Cardiac muscle cell (in vitro differentiated cells and primary cell): Measurements from ENCODE around the gene DCAF15. TPM values are rescaled to one million over a fixed set of nuclear protein-coding genes. Genes with fewer than 3 reads are reported as not detected.

ENCODE experiments used
- DNase-seq, 2 donors: peaks; one replicate each; pipeline versions ENCODE4 v3.0.0 to v3.0.0-alpha.2; 2010 to 2017; ENCODE audit warnings: low read depth in 1 of 2, low spot score in 1 of 2
- H3K27ac ChIP-seq: fragments of 200-600 bp; sonication (generic); 2 replicates; pipeline ENCODE4 v1.5.1; 2016
- H3K27me3 ChIP-seq: fragments of 200-600 bp; sonication (generic); 2 replicates; pipeline ENCODE4 v1.6.0; 2016; ENCODE audit warnings: control low read depth
- H3K36me3 ChIP-seq: fragments of 200-600 bp; sonication (generic); 2 replicates; pipeline ENCODE4 v1.5.1; 2016; ENCODE audit warnings: control low read depth
- H3K4me1 ChIP-seq: fragments of 200-600 bp; sonication (generic); 2 replicates; pipeline ENCODE4 v1.8.1; 2017; ENCODE audit warnings: low read depth, mild to moderate bottlenecking, mixed run types
- H3K4me3 ChIP-seq: fragments of 200-600 bp; sonication (generic); 2 replicates; pipeline ENCODE4 v1.5.1; 2016; ENCODE audit warnings: mild to moderate bottlenecking
- H3K9me3 ChIP-seq: fragments of 200-600 bp; sonication (generic); 2 replicates; pipeline ENCODE4 v1.5.1; 2017; ENCODE audit warnings: low read depth, mild to moderate bottlenecking, control low read depth
- CTCF ChIP-seq: IDR thresholded peaks from 2 replicates; pipeline ENCODE4 v1.5.1; 2012; ENCODE audit warnings: low read depth, mild to moderate bottlenecking, low read length
- polyA plus RNA-seq: library from polyadenylated mRNA; unstranded; fragments of >200 nt; fragmentation: Nextera tagmentation; extraction: Ambion mirVana; gene quantifications from 2 replicates; pipeline ENCODE4 v1.2.1, GENCODE V29; 2016
- total RNA-seq: library from RNA; depleted of rRNA; stranded (reverse); fragments of >200 nt; gene quantifications from 2 replicates; pipeline ENCODE4 v1.2.3, GENCODE V29; 2016

Gene DCAF15
- total and polyA plus RNA-seq, 2 experiments from 2014 or later: 33.3 to 44.6 TPM

GRCh38 chr19:13999085-13999484, 46.8 kb downstream of the DCAF15 start:
- no peak overlapping the region for H3K27ac ChIP-seq
- no peaks in the 10 kb centered on the region for H3K27me3 ChIP-seq
- H3K4me3 ChIP-seq: no peak overlapping the region
- no peak for DNase-seq
- H3K9me3 ChIP-seq: no peaks in the 10 kb centered on the region
- TF ChIP-seq CTCF: no peak
- no peaks in the 10 kb centered on the region for H3K36me3 ChIP-seq
- no peaks in the 10 kb centered on the region for H3K4me1 ChIP-seq

GRCh38 chr19:14000691-14001375, 48.5 kb downstream of the DCAF15 start:
- DNase-seq: no peak
- Histone ChIP-seq H3K27me3 (no peaks in the 10 kb centered on the region), H3K4me1 (no peaks in the 10 kb centered on the region), H3K4me3 (no peak overlapping the region), H3K9me3 (no peaks in the 10 kb centered on the region), H3K27ac (no peak overlapping the region), H3K36me3 (no peaks in the 10 kb centered on the region)
- no peak for TF ChIP-seq CTCF

GRCh38 chr19:14002571-14003250, 50.4 kb downstream of the DCAF15 start:
- no peaks in the 10 kb centered on the region for H3K36me3 ChIP-seq
- no peak overlapping the region for H3K4me3 ChIP-seq
- DNase-seq: no peak
- H3K9me3 ChIP-seq: no peaks in the 10 kb centered on the region
- H3K4me1 ChIP-seq: no peaks in the 10 kb centered on the region
- H3K27ac ChIP-seq: peak overlapping the region; percentile 42
- no peak for TF ChIP-seq CTCF
- no peaks in the 10 kb centered on the region for H3K27me3 ChIP-seq

GRCh38 chr19:14003251-14004055, 51.1 kb downstream of the DCAF15 start:
- Histone ChIP-seq H3K27me3 (no peaks in the 10 kb centered on the region), H3K36me3 (no peaks in the 10 kb centered on the region), H3K4me1 (no peaks in the 10 kb centered on the region), H3K27ac (peak overlapping the region; percentile 42), H3K4me3 (no peak overlapping the region), H3K9me3 (no peaks in the 10 kb centered on the region)
- DNase-seq: no peak
- TF ChIP-seq CTCF: no peak

- H3K27me3 ChIP-seq: no peaks in the 10 kb centered on the region
- TF ChIP-seq CTCF: no peak
- H3K4me3 ChIP-seq: no peak overlapping the region
- H3K9me3 ChIP-seq: no peaks in the 10 kb centered on the region
- no peaks in the 10 kb centered on the region for H3K4me1 ChIP-seq
- H3K27ac ChIP-seq: peak overlapping the region; percentile 43
- no peaks in the 10 kb centered on the region for H3K36me3 ChIP-seq
- peak in 1 of 2 donors; percentile 14 for DNase-seq
Observed at GRCh38 chr19:14004619-14005348, 52.5 kb downstream of the DCAF15 start.
